Astrocyte (in vitro differentiated cells and primary cell): ENCODE results near the gene PHF19. TPM values are rescaled to one million over a fixed set of nuclear protein-coding genes. Genes with fewer than 3 reads are reported as not detected.

ENCODE experiments used
- DNase-seq: peaks from one replicate; pipeline ENCODE4 v3.0.0-alpha.2; 2010; ENCODE audit warnings: low read depth
- FAIRE-seq: peaks from 2 replicates; lab custom pipeline; 2011; peaks lifted over from hg19 to GRCh38; lab: Jason Lieb, UNC
- H2AFZ ChIP-seq: 2 replicates; pipeline ENCODE4 v1.6.0; 2012; ENCODE audit warnings: low read depth, low read length, inconsistent platforms
- H3K27ac ChIP-seq: 2 replicates; pipeline ENCODE4 v1.5.1; 2011; ENCODE audit warnings: low read depth, low read length, inconsistent platforms
- H3K27me3 ChIP-seq: 2 replicates; pipeline ENCODE4 v1.6.0; 2011; ENCODE audit warnings: low read length, inconsistent platforms; ENCODE audit not compliant: insufficient read depth
- H3K36me3 ChIP-seq: 2 replicates; pipeline ENCODE4 v1.5.1; 2011; ENCODE audit warnings: low read length, inconsistent platforms; ENCODE audit not compliant: insufficient read depth
- H3K4me1 ChIP-seq: 2 replicates; pipeline ENCODE4 v1.5.1; 2011; ENCODE audit warnings: low read length, inconsistent platforms; ENCODE audit not compliant: insufficient read depth
- H3K4me2 ChIP-seq: 2 replicates; pipeline ENCODE4 v1.6.0; 2012; ENCODE audit warnings: low read length, inconsistent platforms
- H3K4me3 ChIP-seq: 2 replicates; pipeline ENCODE4 v1.5.1; 2011; ENCODE audit warnings: low read depth, mild to moderate bottlenecking, low read length, inconsistent platforms; ENCODE audit not compliant: insufficient read depth
- H3K79me2 ChIP-seq: 2 replicates; pipeline ENCODE4 v1.6.0; 2012; ENCODE audit warnings: mild to moderate bottlenecking, low read length, inconsistent platforms; ENCODE audit not compliant: insufficient read depth
- H3K9ac ChIP-seq: 2 replicates; pipeline ENCODE4 v1.6.0; 2012; ENCODE audit warnings: mild to moderate bottlenecking, low read length, inconsistent platforms
- H3K9me3 ChIP-seq: 2 replicates; pipeline ENCODE4 v1.5.1; 2012; ENCODE audit warnings: low read depth, mild to moderate bottlenecking, low read length, inconsistent platforms; ENCODE audit not compliant: insufficient read depth
- H4K20me1 ChIP-seq: 2 replicates; pipeline ENCODE4 v1.6.0; 2012; ENCODE audit warnings: low read length, inconsistent platforms; ENCODE audit not compliant: insufficient read depth
- H3K27ac Mint-ChIP-seq: one replicate; pipeline ENCODE4 v1.8.0; 2021; ENCODE audit warnings: mild to moderate bottlenecking, mixed read lengths; ENCODE audit not compliant: unreplicated experiment
- H3K27me3 Mint-ChIP-seq: one replicate; pipeline ENCODE4 v1.8.0; 2021; ENCODE audit warnings: low read depth, mixed read lengths; ENCODE audit not compliant: unreplicated experiment
- H3K36me3 Mint-ChIP-seq: one replicate; pipeline ENCODE4 v1.8.0; 2021; ENCODE audit warnings: low read depth, mixed read lengths; ENCODE audit not compliant: unreplicated experiment
- H3K4me1 Mint-ChIP-seq: one replicate; pipeline ENCODE4 v1.8.0; 2021; ENCODE audit warnings: low read depth, mixed read lengths; ENCODE audit not compliant: unreplicated experiment
- H3K4me3 Mint-ChIP-seq: one replicate; pipeline ENCODE4 v1.8.0; 2021; ENCODE audit warnings: mild to moderate bottlenecking, moderate library complexity, mixed read lengths; ENCODE audit not compliant: unreplicated experiment
- H3K9me3 Mint-ChIP-seq: one replicate; pipeline ENCODE4 v1.8.0; 2021; ENCODE audit warnings: mild to moderate bottlenecking, mixed read lengths; ENCODE audit not compliant: unreplicated experiment
- CTCF ChIP-seq: IDR thresholded peaks from 2 replicates; pipeline ENCODE4 v1.5.1; 2011; ENCODE audit warnings: low read depth, mild to moderate bottlenecking, inconsistent platforms, low read length, moderate library complexity; ENCODE audit not compliant: insufficient read depth
- EZH2 ChIP-seq: IDR thresholded peaks from 2 replicates; pipeline ENCODE4 v1.6.1; 2012; ENCODE audit warnings: mild to moderate bottlenecking, low read length, inconsistent platforms; ENCODE audit not compliant: insufficient read depth
- total RNA-seq: library from RNA; stranded (reverse); gene quantifications from 2 replicates; pipeline ENCODE4 v1.2.1, GENCODE V29; 2021

Gene PHF19
- total RNA-seq, 1 donor from 2014 or later = 19.5 TPM

GRCh38 chr9:120818595-120818994 is 58.4 kb downstream of the PHF19 start:
- no peaks in the 10 kb centered on the region for H3K79me2 ChIP-seq
- DNase-seq (no peak), FAIRE-seq (no peak)
- H3K27ac ChIP-seq = no peak overlapping the region
- Mint-ChIP-seq H3K27ac (no peak overlapping the region), H3K27me3 (no peaks in the 10 kb centered on the region), H3K4me1 (no peaks in the 10 kb centered on the region), H3K4me3 (no peak overlapping the region), H3K36me3 (peaks cover 10% of the 10 kb centered on the region), H3K9me3 (no peaks in the 10 kb centered on the region)
- H3K27me3 ChIP-seq = no peaks in the 10 kb centered on the region
- no peaks in the 10 kb centered on the region for H3K4me1 ChIP-seq
- no peak overlapping the region for H3K4me3 ChIP-seq
- no peak overlapping the region for H3K9ac ChIP-seq
- no peak overlapping the region for H3K4me2 ChIP-seq
- H4K20me1 ChIP-seq = no peaks in the 10 kb centered on the region
- no peaks in the 10 kb centered on the region for H3K9me3 ChIP-seq
- no peak overlapping the region for H2AFZ ChIP-seq
- H3K36me3 ChIP-seq = peaks cover 36% of the 10 kb centered on the region
- no peak for TF ChIP-seq CTCF
- no peak for TF ChIP-seq EZH2

- no peaks in the 10 kb centered on the region for H3K4me1 ChIP-seq
- DNase-seq (no peak), FAIRE-seq (no peak)
- H3K79me2 ChIP-seq = no peaks in the 10 kb centered on the region
- H3K27ac ChIP-seq = no peak overlapping the region
- no peak for TF ChIP-seq CTCF
- TF ChIP-seq EZH2 = no peak
- H4K20me1 ChIP-seq = no peaks in the 10 kb centered on the region
- peaks cover 19% of the 10 kb centered on the region for H3K36me3 ChIP-seq
- Mint-ChIP-seq H3K4me1 (peaks cover 3% of the 10 kb centered on the region), H3K27ac (no peak overlapping the region), H3K27me3 (no peaks in the 10 kb centered on the region), H3K4me3 (no peak overlapping the region), H3K9me3 (no peaks in the 10 kb centered on the region), H3K36me3 (peaks cover 12% of the 10 kb centered on the region)
- no peak overlapping the region for H3K4me2 ChIP-seq
- no peaks in the 10 kb centered on the region for H3K27me3 ChIP-seq
- H3K4me3 ChIP-seq = no peak overlapping the region
- no peaks in the 10 kb centered on the region for H3K9me3 ChIP-seq
- no peak overlapping the region for H3K9ac ChIP-seq
- no peak overlapping the region for H2AFZ ChIP-seq
These were observed 61.9 kb downstream of the PHF19 start for GRCh38 chr9:120815075-120815474.

GRCh38 chr9:120808931-120809330 is 68.1 kb downstream of the PHF19 start:
- Histone ChIP-seq H2AFZ (no peak overlapping the region), H3K4me3 (no peak overlapping the region), H3K9ac (no peak overlapping the region), H4K20me1 (no peaks in the 10 kb centered on the region), H3K9me3 (peaks cover 4% of the 10 kb centered on the region), H3K27ac (no peak overlapping the region), H3K27me3 (no peaks in the 10 kb centered on the region), H3K4me1 (no peaks in the 10 kb centered on the region), H3K79me2 (no peaks in the 10 kb centered on the region), H3K4me2 (no peak overlapping the region), H3K36me3 (no peaks in the 10 kb centered on the region)
- H3K36me3 Mint-ChIP-seq = peaks cover 20% of the 10 kb centered on the region
- H3K27me3 Mint-ChIP-seq = no peaks in the 10 kb centered on the region
- no peak for FAIRE-seq
- H3K4me3 Mint-ChIP-seq = peak overlapping the region; percentile 34
- H3K27ac Mint-ChIP-seq = no peak overlapping the region
- H3K4me1 Mint-ChIP-seq = peaks cover 3% of the 10 kb centered on the region
- H3K9me3 Mint-ChIP-seq = peaks cover 29% of the 10 kb centered on the region
- TF ChIP-seq CTCF = no peak
- no peak for TF ChIP-seq EZH2
- DNase-seq = no peak
